HUES64 (cell line): ENCODE measurements around the gene CCDC34.

Source experiments
- H3K27ac ChIP-seq: 2 replicates; pipeline ENCODE4 v1.7.0; 2013; ENCODE audit warnings: low read depth, low read length, inconsistent platforms
- H3K27me3 ChIP-seq: 2 replicates; pipeline ENCODE4 v1.6.1; 2013; ENCODE audit warnings: mild to moderate bottlenecking, low read length; ENCODE audit not compliant: insufficient read depth
- H3K36me3 ChIP-seq: 2 replicates; pipeline ENCODE4 v1.6.1; 2013; ENCODE audit warnings: mild to moderate bottlenecking, low read length; ENCODE audit not compliant: insufficient read depth
- H3K4me1 ChIP-seq: 2 replicates; pipeline ENCODE4 v1.6.1; 2013; ENCODE audit warnings: mild to moderate bottlenecking, low read length, moderate library complexity; ENCODE audit not compliant: insufficient read depth
- H3K4me3 ChIP-seq: 2 replicates; pipeline ENCODE4 v1.5.1; 2013; ENCODE audit warnings: mild to moderate bottlenecking, low read length, moderate library complexity
- H3K9ac ChIP-seq: 2 replicates; pipeline ENCODE4 v1.6.1; 2013; ENCODE audit warnings: mild to moderate bottlenecking, low read depth, low read length
- H3K9me3 ChIP-seq: 2 replicates; pipeline ENCODE4 v1.6.1; 2013; ENCODE audit warnings: low read depth, low read length; ENCODE audit not compliant: insufficient read depth
- WGBS: fragments of 150-250, 120-280 bp; methylation state at CpG from one replicate; pipeline ENCODE4 v1.1.7; 2013; ENCODE audit warnings: missing lambda C conversion rate; 5-methylcytosine and 5-hydroxymethylcytosine counted together

The CCDC34 gene

GRCh38 chr11:27403195-27403594 lies 40.2 kb upstream of the CCDC34 start:
- WGBS: 90% methylated on average over 2 of the region's 2 CpGs

GRCh38 chr11:27402450-27402849 lies 39.4 kb upstream of the CCDC34 start:
- no peak overlapping the region for H3K27ac ChIP-seq
- no peak overlapping the region for H3K4me3 ChIP-seq
- H3K27me3 ChIP-seq: no peaks in the 10 kb centered on the region
- H3K36me3 ChIP-seq: peaks cover 31% of the 10 kb centered on the region
- no peak overlapping the region for H3K9ac ChIP-seq
- WGBS: 85% methylated on average over 2 of the region's 2 CpGs
- peaks cover 16% of the 10 kb centered on the region; the same call in 1 of the 2 replicates for H3K4me1 ChIP-seq
- H3K9me3 ChIP-seq: no peaks in the 10 kb centered on the region

More at GRCh38 chr11:27403195-27403594, 40.2 kb upstream of the CCDC34 start:
- no peaks in the 10 kb centered on the region for H3K27me3 ChIP-seq
- H3K4me1 ChIP-seq: peaks cover 12% of the 10 kb centered on the region; the same call in 1 of the 2 replicates
- no peaks in the 10 kb centered on the region for H3K9me3 ChIP-seq
- H3K4me3 ChIP-seq: no peak overlapping the region
- H3K36me3 ChIP-seq: peaks cover 34% of the 10 kb centered on the region
- H3K27ac ChIP-seq: no peak overlapping the region
- no peak overlapping the region for H3K9ac ChIP-seq

- no peak overlapping the region for H3K27ac ChIP-seq
- H3K36me3 ChIP-seq: peaks cover 27% of the 10 kb centered on the region
- WGBS: 93% methylated on average over 5 of the region's 5 CpGs
- peaks cover 22% of the 10 kb centered on the region for H3K4me1 ChIP-seq
- H3K9me3 ChIP-seq: no peaks in the 10 kb centered on the region
- H3K4me3 ChIP-seq: no peak overlapping the region
- H3K9ac ChIP-seq: no peak overlapping the region
- H3K27me3 ChIP-seq: no peaks in the 10 kb centered on the region
These were observed 38.9 kb upstream of the CCDC34 start for GRCh38 chr11:27401833-27402316.

GRCh38 chr11:27401280-27401832 lies 38.3 kb upstream of the CCDC34 start:
- H3K9ac ChIP-seq: no peak overlapping the region
- H3K4me1 ChIP-seq: peaks cover 27% of the 10 kb centered on the region
- no peaks in the 10 kb centered on the region for H3K9me3 ChIP-seq
- H3K27ac ChIP-seq: no peak overlapping the region
- 100% methylated on average over 5 of the region's 5 CpGs for WGBS
- peaks cover 25% of the 10 kb centered on the region for H3K36me3 ChIP-seq
- H3K4me3 ChIP-seq: no peak overlapping the region
- H3K27me3 ChIP-seq: no peaks in the 10 kb centered on the region

- Histone ChIP-seq H3K27me3 (no peaks in the 10 kb centered on the region), H3K4me3 (no peak overlapping the region), H3K9ac (no peak overlapping the region), H3K36me3 (peaks cover 13% of the 10 kb centered on the region), H3K4me1 (peaks cover 40% of the 10 kb centered on the region), H3K27ac (no peak overlapping the region), H3K9me3 (no peaks in the 10 kb centered on the region)
- 100% methylated on average over 3 of the region's 3 CpGs for WGBS
These were observed 35.4 kb upstream of the CCDC34 start for GRCh38 chr11:27398400-27398770.

GRCh38 chr11:27397624-27398399 lies 34.8 kb upstream of the CCDC34 start:
- Histone ChIP-seq H3K27me3 (no peaks in the 10 kb centered on the region), H3K9ac (no peak overlapping the region), H3K36me3 (peaks cover 11% of the 10 kb centered on the region), H3K27ac (no peak overlapping the region), H3K4me3 (no peak overlapping the region), H3K9me3 (no peaks in the 10 kb centered on the region), H3K4me1 (peaks cover 46% of the 10 kb centered on the region)
- WGBS: 96% methylated on average over 9 of the region's 9 CpGs

GRCh38 chr11:27396259-27396839 lies 33.3 kb upstream of the CCDC34 start:
- Histone ChIP-seq H3K36me3 (peaks cover 3% of the 10 kb centered on the region; the same call in 1 of the 2 replicates), H3K4me1 (peaks cover 60% of the 10 kb centered on the region), H3K27me3 (no peaks in the 10 kb centered on the region), H3K9me3 (no peaks in the 10 kb centered on the region), H3K27ac (no peak overlapping the region), H3K9ac (no peak overlapping the region), H3K4me3 (no peak overlapping the region)
- 84% methylated on average over 3 of the region's 3 CpGs for WGBS

GRCh38 chr11:27395556-27396258 lies 32.7 kb upstream of the CCDC34 start:
- H3K27ac ChIP-seq: no peak overlapping the region
- H3K9me3 ChIP-seq: no peaks in the 10 kb centered on the region
- WGBS: 67% methylated on average over 7 of the region's 7 CpGs
- no peaks in the 10 kb centered on the region for H3K27me3 ChIP-seq
- peaks cover 67% of the 10 kb centered on the region for H3K4me1 ChIP-seq
- peaks cover 6% of the 10 kb centered on the region; the same call in 1 of the 2 replicates for H3K36me3 ChIP-seq
- H3K4me3 ChIP-seq: no peak overlapping the region
- no peak overlapping the region for H3K9ac ChIP-seq

GRCh38 chr11:27394781-27395228 lies 31.8 kb upstream of the CCDC34 start:
- Histone ChIP-seq H3K9ac (no peak overlapping the region), H3K27me3 (no peaks in the 10 kb centered on the region), H3K4me1 (peaks cover 76% of the 10 kb centered on the region), H3K4me3 (no peak overlapping the region), H3K36me3 (peaks cover 11% of the 10 kb centered on the region; the same call in 1 of the 2 replicates), H3K9me3 (no peaks in the 10 kb centered on the region), H3K27ac (no peak overlapping the region)
- 93% methylated on average over 4 of the region's 4 CpGs for WGBS

GRCh38 chr11:27392278-27393114 lies 29.5 kb upstream of the CCDC34 start:
- peaks cover 93% of the 10 kb centered on the region for H3K4me1 ChIP-seq

More at GRCh38 chr11:27392278-27393114, 29.5 kb upstream of the CCDC34 start:
- Histone ChIP-seq H3K27ac (peak overlapping the region; percentile 61), H3K9me3 (no peaks in the 10 kb centered on the region), H3K27me3 (no peaks in the 10 kb centered on the region), H3K4me3 (no peak overlapping the region), H3K9ac (no peak overlapping the region), H3K36me3 (peaks cover 17% of the 10 kb centered on the region; the same call in 1 of the 2 replicates)
- WGBS: 83% methylated on average over 2 of the region's 4 CpGs
